K562 (cell line): ENCODE results near the gene HECW1. TPM values are rescaled to one million over a fixed set of nuclear protein-coding genes. Genes with fewer than 3 reads are reported as not detected.

ENCODE experiments used
- ATAC-seq: fragments of 200-7000 bp; cut with Tn5 transposase; 3 replicates; pipeline ENCODE4 v1.9.1; 2020; ENCODE audit warnings: moderate library complexity
- BruUV-seq: library from RNA; stranded (reverse); fragments of 400-500 nt; replicated peaks from 2 replicates; lab custom pipeline; 2021; lab: Mats Ljungman, UMichigan
- CTCF ChIA-PET: fragments of 300-600 bp; formaldehyde crosslinking; extraction: SDS; loops from one replicate; lab custom pipeline; 2021; ENCODE audit warnings: low intra/inter-chr PET ratio; lab: Yijun Ruan, JAX
- POLR2A ChIA-PET: fragments of 300-600, 350-650 bp; sonication (Branson Sonifier 250); formaldehyde crosslinking; extraction: SDS; loops from one replicate; lab custom pipeline; 2021; ENCODE audit warnings: antibody characterized with exemption, inconsistent platforms; lab: Yijun Ruan, JAX
- DNase-seq, 4 experiments: peaks; one replicate each; pipeline versions ENCODE4 v3.0.0 to v3.0.0-alpha.2; 2011 to 2018; ENCODE audit warnings: low spot score in 3 of 4, mixed read lengths in 3 of 4; ENCODE audit errors: extremely low read depth in 1 of 4
- FAIRE-seq: peaks from 2 replicates; lab custom pipeline; 2011; peaks lifted over from hg19 to GRCh38; lab: Jason Lieb, UNC
- H2AFZ ChIP-seq: 2 replicates; pipeline ENCODE4 v1.6.0; 2011; ENCODE audit warnings: low read depth, low read length, control low read depth, inconsistent platforms
- H3K27ac ChIP-seq: fragments of 200-600 bp; 3 replicates; pipeline ENCODE4 v1.8.0; 2011; ENCODE audit warnings: low read depth, mild to moderate bottlenecking, control low read depth, inconsistent platforms, low read length, moderate library complexity, mixed read lengths; ENCODE audit errors: extremely low read depth
- H3K27me3 ChIP-seq, 2 experiments: fragments of 300-600 bp in 1 of 2; 2 replicates in 1 of 2; 3 replicates in 1 of 2; pipeline versions ENCODE4 v1.6.0 to v1.8.0; 2011; ENCODE audit warnings: inconsistent platforms in 2 of 2, low read length in 2 of 2, mild to moderate bottlenecking in 1 of 2, mixed read lengths in 1 of 2, moderate library complexity in 1 of 2; ENCODE audit not compliant: control insufficient read depth in 2 of 2, insufficient read depth in 2 of 2
- H3K36me3 ChIP-seq: fragments of 300-600 bp; 3 replicates; pipeline ENCODE4 v1.8.0; 2011; ENCODE audit warnings: mild to moderate bottlenecking, low read length, inconsistent platforms; ENCODE audit not compliant: control insufficient read depth, insufficient read depth
- H3K4me1 ChIP-seq, 2 experiments: fragments of 200-600 bp in 1 of 2; replicated peaks in 1 of 2; 2 replicates in 1 of 2; 3 replicates in 1 of 2; pipeline versions ENCODE4 v1.5.1 to v1.8.0; 2011; ENCODE audit warnings: inconsistent platforms in 2 of 2, low read length in 2 of 2, mild to moderate bottlenecking in 1 of 2, mixed read lengths in 1 of 2, moderate library complexity in 1 of 2; ENCODE audit not compliant: control insufficient read depth in 2 of 2, insufficient read depth in 2 of 2
- H3K4me2 ChIP-seq: 2 replicates; pipeline ENCODE4 v1.6.1; 2011; ENCODE audit warnings: low read length, control low read depth, inconsistent platforms, mixed read lengths; ENCODE audit not compliant: insufficient read depth
- H3K4me3 ChIP-seq: fragments of 200-600 bp; sonication (generic), shearing (Covaris generic); 2 replicates; pipeline ENCODE4 v1.5.1; 2016; ENCODE audit warnings: control low read depth, inconsistent platforms
- H3K79me2 ChIP-seq: fragments of 200-600 bp; 3 replicates; pipeline ENCODE4 v1.8.0; 2011; ENCODE audit warnings: low read length, inconsistent platforms; ENCODE audit not compliant: control insufficient read depth, insufficient read depth
- H3K9ac ChIP-seq, 2 experiments: 2 replicates each; pipeline versions ENCODE4 v1.6.0 to v1.6.1; 2011; ENCODE audit warnings: low read depth in 2 of 2, low read length in 2 of 2, control low read depth in 1 of 2, inconsistent platforms in 1 of 2, mild to moderate bottlenecking in 1 of 2, mixed read lengths in 1 of 2; ENCODE audit not compliant: insufficient read depth in 1 of 2
- H3K9me1 ChIP-seq: one replicate; pipeline ENCODE4 v1.6.0; 2011; ENCODE audit warnings: inconsistent platforms, mild to moderate bottlenecking, low read length, moderate library complexity; ENCODE audit not compliant: control insufficient read depth, insufficient read depth
- H3K9me3 ChIP-seq: replicated peaks from 2 replicates; pipeline ENCODE4 v1.5.1; 2011; ENCODE audit warnings: low read depth, low read length, inconsistent platforms; ENCODE audit not compliant: control insufficient read depth, insufficient read depth
- H4K20me1 ChIP-seq: replicated peaks from 2 replicates; pipeline ENCODE4 v1.6.1; 2011; ENCODE audit warnings: low read length, inconsistent platforms, mixed read lengths; ENCODE audit not compliant: control insufficient read depth, insufficient read depth
- CHD1 ChIP-seq: fragments of 200-600 bp; sonication (generic); IDR thresholded peaks from one replicate; pipeline ENCODE4 v1.6.1; 2012; ENCODE audit warnings: mild to moderate bottlenecking, moderate library complexity, low read length, inconsistent platforms
- E4F1 ChIP-seq: fragments of 250-450 bp; sonication (Bioruptor Pico); IDR thresholded peaks from 2 replicates; pipeline ENCODE4 v1.5.0; 2021; ENCODE audit warnings: mild to moderate bottlenecking, borderline replicate concordance
- ETS1 ChIP-seq: conservative IDR thresholded peaks from 2 replicates; pipeline ENCODE4 v1.6.1; 2011; ENCODE audit warnings: low read depth, mild to moderate bottlenecking, low read length; ENCODE audit not compliant: control insufficient read depth
- HDAC3 ChIP-seq: fragments of 450-650 bp; IDR thresholded peaks from 2 replicates; pipeline ENCODE4 v1.6.1; 2018; ENCODE audit warnings: borderline replicate concordance, mild to moderate bottlenecking, moderate library complexity; ENCODE audit not compliant: partially characterized antibody
- MECOM ChIP-seq: fragments of 250-450 bp; sonication (Bioruptor Pico); IDR thresholded peaks from 2 replicates; pipeline ENCODE4 v1.8.0; 2022; ENCODE audit warnings: inconsistent platforms
- SOX6 ChIP-seq: fragments of 450-650 bp; IDR thresholded peaks from 2 replicates; pipeline ENCODE4 v1.6.1; 2014; ENCODE audit warnings: mild to moderate bottlenecking
- SRSF1 ChIP-seq: fragments of 200-400 bp; formaldehyde crosslinking; IDR thresholded peaks from 2 replicates; pipeline ENCODE4 v1.6.1; 2017; ENCODE audit warnings: mild to moderate bottlenecking, low read depth, low read length, moderate library complexity
- ZNF592 ChIP-seq: fragments of 450-650 bp; IDR thresholded peaks from 2 replicates; pipeline ENCODE4 v1.6.1; 2017; ENCODE audit warnings: antibody characterized with exemption, mild to moderate bottlenecking
- WGBS: fragments of 100-300 bp; shearing (Covaris generic); methylation state at CpG from one replicate; pipeline ENCODE4 v1.1.6; 2016; ENCODE audit warnings: low coverage, mixed read lengths; ENCODE audit not compliant: insufficient coverage; ENCODE audit errors: missing lambda C conversion rate; 5-methylcytosine and 5-hydroxymethylcytosine counted together
- in situ Hi-C: fragments of 300-500 bp; cut with MboI; formaldehyde crosslinking; loops from 4 replicates; pipeline ENCODE4 v1.15.0; 2018; ENCODE audit warnings: inconsistent platforms, mixed read lengths
- intact Hi-C: fragments of 100-400 bp; cut with micrococcal nuclease; formaldehyde crosslinking; loops from 2 replicates; pipeline ENCODE4 v1.14.2; 2022
- polyA plus RNA-seq, 8 experiments: library from polyadenylated mRNA; depleted of rRNA in 4 of 8; stranded (reverse) in 5 of 8; unstranded in 3 of 8; fragments of >200 nt; fragmentation: Nextera tagmentation in 2 of 8; fragmentation: Illumina TruSeq in 1 of 8; extraction: Ambion mirVana in 2 of 8; extraction: Trizol in 1 of 8; gene quantifications; 2 replicates each; pipeline versions ENCODE4 v1.2.1 to v1.2.3, GENCODE V29; 2011 to 2014; ENCODE audit warnings: inconsistent platforms in 1 of 8, missing spikeins in 1 of 8
- total RNA-seq, 7 experiments: library from RNA; depleted of rRNA in 6 of 7; stranded (reverse); fragments of >200 nt in 6 of 7; fragmentation: Illumina TruSeq in 2 of 7; extraction: Trizol in 2 of 7; gene quantifications; 2 replicates each; pipeline versions ENCODE4 v1.2.1 to v1.2.3, GENCODE V29; 2011 to 2021; ENCODE audit warnings: low replicate concordance in 1 of 7

HECW1 gene
- total and polyA plus RNA-seq, 9 of the 15 experiments (the other 6 are each of a cell fraction or from before 2014, with no cell fraction given) = 0.07 to 0.31 (median 0.13) TPM; not detected in 4

GRCh38 chr7:43588477-43589132 lies 476.2 kb downstream of the HECW1 start:
- Histone ChIP-seq H3K4me1 (peaks cover 4 to 10% of the 10 kb centered on the region in 2 experiments; a peak in 4 of 5 replicates), H3K27me3 (no peaks in the 10 kb centered on the region), H4K20me1 (0 out of 2 replicates have a peak, but pooled peaks cover 4% of the 10 kb centered on the region), H3K9ac (no peak overlapping the region), H3K9me3 (no peaks in the 10 kb centered on the region), H3K9me1 (no peaks in the 10 kb centered on the region), H3K36me3 (no peaks in the 10 kb centered on the region), H3K27ac (no peak overlapping the region), H2AFZ (no peak overlapping the region), H3K79me2 (peaks cover 76% of the 10 kb centered on the region), H3K4me2 (no peak overlapping the region), H3K4me3 (no peak overlapping the region)
- in situ Hi-C loops = loop anchor here (10.0 kb wide), 1 partner anchor 246 kb away; no protein-coding TSS in a partner anchor
- no peak for TF ChIP-seq ETS1
- TF ChIP-seq SOX6 = no peak
- TF ChIP-seq CHD1 = no peak
- no peak for TF ChIP-seq ZNF592
- no peak for TF ChIP-seq E4F1 (CRISPR knock-in tag)
- TF ChIP-seq HDAC3 = no peak
- no peak for TF ChIP-seq MECOM (CRISPR knock-in tag)
- TF ChIP-seq SRSF1 = no peak
- POLR2A ChIA-PET = no interaction called here
- no peak for DNase-seq
- no peak for FAIRE-seq
- ATAC-seq = no peak
- BruUV-seq = no TSS peak
- WGBS = 79% methylated on average over 5 of the region's 5 CpGs
- intact Hi-C loops = loop anchor here (10.0 kb wide), 1 partner anchor 366 kb away; no protein-coding TSS in a partner anchor
- CTCF ChIA-PET = no interaction called here
